ENCODE data around the gene SPATA45.
"Not testable (repeated sequence)": the region's sequence is repeated elsewhere in the genome, so short reads cannot be mapped to it uniquely, and the experiment has no call there.

SPATA45 gene
- total RNA-seq = 0 to 0.07 reads per million in 2 donors

GRCh38 chr1:212847549-212847948 lies at the start of gene SPATA45:
TSS of gene SPATA45 (minus strand) at chr1:212847649. CDS start at chr1:212836149, 11,500 bp downstream.
- no peak for DNase-seq

GRCh38 chr1:212892108-212892507 lies 44.7 kb upstream of the SPATA45 start:
- DNase-seq = no peak

GRCh38 chr1:212884592-212884991 lies 37.1 kb upstream of the SPATA45 start:
- no peak for DNase-seq

- DNase-seq = no peak
These were observed 32.7 kb upstream of the SPATA45 start for GRCh38 chr1:212879947-212880690.

- no peak for DNase-seq
These were observed 31.0 kb upstream of the SPATA45 start for GRCh38 chr1:212878418-212878817.

- no peak for DNase-seq
These were observed 26.1 kb upstream of the SPATA45 start for GRCh38 chr1:212873518-212873917.

GRCh38 chr1:212871976-212872375 lies 24.5 kb upstream of the SPATA45 start:
- DNase-seq = no peak

- no peak for DNase-seq
These were observed 19.7 kb upstream of the SPATA45 start for GRCh38 chr1:212867192-212867591.

GRCh38 chr1:212864201-212864600 lies 16.8 kb upstream of the SPATA45 start:
- no peak for DNase-seq

- DNase-seq = not testable (repeated sequence)
These were observed 15.9 kb upstream of the SPATA45 start for GRCh38 chr1:212863345-212863744.

GRCh38 chr1:212862111-212862690 lies 14.8 kb upstream of the SPATA45 start:
- no peak for DNase-seq

GRCh38 chr1:212860713-212861581 lies 13.5 kb upstream of the SPATA45 start:
- no peak for DNase-seq

- peak in 2 of 5 experiments; percentile 11 to 47 for DNase-seq
These were observed 11.2 kb upstream of the SPATA45 start for GRCh38 chr1:212858461-212859265.

GRCh38 chr1:212857992-212858460 lies 10.6 kb upstream of the SPATA45 start, which contains the start of gene FLVCR1:
TSS of gene FLVCR1 (plus strand) at chr1:212858275. CDS start at chr1:212858453, 178 bp downstream.
- DNase-seq = peak; percentile 81 to 97 (median 87)

GRCh38 chr1:212856755-212857154 lies 9.3 kb upstream of the SPATA45 start:
- DNase-seq = no peak

- DNase-seq = no peak
These were observed 6.2 kb upstream of the SPATA45 start for GRCh38 chr1:212853658-212854057.

GRCh38 chr1:212852105-212852688 lies 4.7 kb upstream of the SPATA45 start:
- DNase-seq = no peak

GRCh38 chr1:212844521-212844920 lies 2.9 kb downstream of the SPATA45 start:
- not testable (repeated sequence) for DNase-seq

- no peak for DNase-seq
These were observed 9.3 kb downstream of the SPATA45 start for GRCh38 chr1:212838145-212838544.

GRCh38 chr1:212833211-212834207 lies 13.9 kb downstream of the SPATA45 start:
- DNase-seq = peak in 1 of 5 experiments; percentile 49

Data from T-helper 2 cell (primary cell).